Measurements from ENCODE around the gene PPM1H.

DNA sequence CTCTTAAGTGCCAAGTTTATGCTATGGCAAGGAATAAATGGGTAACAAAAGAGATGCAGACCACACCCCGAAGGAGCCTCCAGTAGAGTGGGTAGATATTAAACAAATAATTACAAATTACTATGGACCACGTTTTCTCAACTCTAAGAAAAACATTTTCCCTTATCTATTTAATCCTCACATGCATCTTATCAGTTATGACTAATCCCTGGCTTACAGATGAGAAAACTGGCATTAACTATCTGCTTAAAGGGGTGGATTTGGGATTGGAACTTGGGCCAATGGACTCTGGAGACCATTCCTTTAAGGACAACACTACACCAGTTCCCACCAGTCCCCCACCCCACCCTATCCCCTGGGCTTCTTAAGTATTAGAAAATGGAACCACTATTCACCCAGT, 26.3 kb downstream of the PPM1H start:
- TF ChIP-seq, protein P1, sequence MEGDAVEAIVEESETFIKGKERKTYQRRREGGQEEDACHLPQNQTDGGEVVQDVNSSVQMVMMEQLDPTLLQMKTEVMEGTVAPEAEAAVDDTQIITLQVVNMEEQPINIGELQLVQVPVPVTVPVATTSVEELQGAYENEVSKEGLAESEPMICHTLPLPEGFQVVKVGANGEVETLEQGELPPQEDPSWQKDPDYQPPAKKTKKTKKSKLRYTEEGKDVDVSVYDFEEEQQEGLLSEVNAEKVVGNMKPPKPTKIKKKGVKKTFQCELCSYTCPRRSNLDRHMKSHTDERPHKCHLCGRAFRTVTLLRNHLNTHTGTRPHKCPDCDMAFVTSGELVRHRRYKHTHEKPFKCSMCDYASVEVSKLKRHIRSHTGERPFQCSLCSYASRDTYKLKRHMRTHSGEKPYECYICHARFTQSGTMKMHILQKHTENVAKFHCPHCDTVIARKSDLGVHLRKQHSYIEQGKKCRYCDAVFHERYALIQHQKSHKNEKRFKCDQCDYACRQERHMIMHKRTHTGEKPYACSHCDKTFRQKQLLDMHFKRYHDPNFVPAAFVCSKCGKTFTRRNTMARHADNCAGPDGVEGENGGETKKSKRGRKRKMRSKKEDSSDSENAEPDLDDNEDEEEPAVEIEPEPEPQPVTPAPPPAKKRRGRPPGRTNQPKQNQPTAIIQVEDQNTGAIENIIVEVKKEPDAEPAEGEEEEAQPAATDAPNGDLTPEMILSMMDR (IDR thresholded peaks at IDR 0.05): no peak
- TF ChIP-seq EP300 (IDR thresholded peaks at IDR 0.05): no peak
